ENCODE results near the gene MAP2K5.

DNA sequence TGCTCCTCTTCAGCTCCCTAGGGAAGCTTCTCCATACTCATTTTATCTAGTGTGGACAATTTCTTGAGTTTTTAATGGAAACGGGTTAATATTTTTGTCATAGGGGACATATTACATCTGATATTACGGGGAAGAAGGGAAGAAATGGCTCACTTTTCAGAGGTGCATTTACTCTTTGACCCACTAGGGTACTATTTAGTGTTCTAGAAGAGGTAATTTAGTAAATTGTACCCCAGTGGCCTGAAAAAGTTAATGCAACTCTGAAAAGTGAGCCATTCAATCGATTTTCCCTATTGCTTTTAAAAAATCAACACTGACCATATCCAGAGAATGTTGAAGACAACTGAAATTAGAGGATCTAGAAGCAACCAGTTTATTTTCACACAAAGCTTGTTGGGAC, 71.2 kb downstream of the MAP2K5 start:
- TF ChIP-seq CTCF (IDR thresholded peaks at IDR 0.05) (no peak), POLR2A (IDR thresholded peaks at IDR 0.05) (no peak)

All from right lobe of liver (tissue), 4 donors.